Measurements from ENCODE around the gene SNRPF.

Gene SNRPF

DNA sequence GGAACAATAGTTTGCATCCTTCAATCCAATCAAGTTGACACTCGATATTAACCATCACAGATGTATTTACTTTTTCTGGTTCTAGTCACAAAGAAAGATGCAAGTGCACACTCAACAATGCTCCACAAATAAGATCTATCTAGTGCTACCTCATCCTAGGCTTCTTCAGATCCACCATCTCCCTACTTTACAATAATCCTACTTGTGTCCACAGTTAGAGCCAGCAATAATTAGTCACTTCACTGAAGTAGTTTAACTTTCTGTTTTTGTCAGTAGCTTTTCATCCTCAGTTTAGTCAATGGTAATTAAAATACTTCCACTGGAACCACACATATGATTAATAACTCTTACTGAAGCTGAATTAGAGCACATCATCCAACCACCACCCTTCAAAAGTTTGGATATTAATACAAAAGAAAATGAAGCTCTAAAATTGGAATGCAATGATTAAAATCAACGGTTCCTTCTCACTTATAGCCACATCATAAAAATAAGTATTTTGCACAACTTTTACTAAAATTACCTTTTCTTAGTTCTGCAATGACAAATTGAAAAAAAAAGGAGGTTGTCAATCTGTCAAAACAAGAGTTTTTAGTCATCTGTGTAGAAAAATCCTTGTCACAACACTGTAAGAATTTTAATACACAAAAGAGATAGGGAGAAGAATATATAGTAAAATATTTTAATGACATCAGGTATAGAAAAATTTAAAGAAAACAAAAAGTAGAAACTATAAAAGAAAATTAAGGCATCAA lies 28.2 kb upstream of the SNRPF start:
- TF ChIP-seq, protein P1, sequence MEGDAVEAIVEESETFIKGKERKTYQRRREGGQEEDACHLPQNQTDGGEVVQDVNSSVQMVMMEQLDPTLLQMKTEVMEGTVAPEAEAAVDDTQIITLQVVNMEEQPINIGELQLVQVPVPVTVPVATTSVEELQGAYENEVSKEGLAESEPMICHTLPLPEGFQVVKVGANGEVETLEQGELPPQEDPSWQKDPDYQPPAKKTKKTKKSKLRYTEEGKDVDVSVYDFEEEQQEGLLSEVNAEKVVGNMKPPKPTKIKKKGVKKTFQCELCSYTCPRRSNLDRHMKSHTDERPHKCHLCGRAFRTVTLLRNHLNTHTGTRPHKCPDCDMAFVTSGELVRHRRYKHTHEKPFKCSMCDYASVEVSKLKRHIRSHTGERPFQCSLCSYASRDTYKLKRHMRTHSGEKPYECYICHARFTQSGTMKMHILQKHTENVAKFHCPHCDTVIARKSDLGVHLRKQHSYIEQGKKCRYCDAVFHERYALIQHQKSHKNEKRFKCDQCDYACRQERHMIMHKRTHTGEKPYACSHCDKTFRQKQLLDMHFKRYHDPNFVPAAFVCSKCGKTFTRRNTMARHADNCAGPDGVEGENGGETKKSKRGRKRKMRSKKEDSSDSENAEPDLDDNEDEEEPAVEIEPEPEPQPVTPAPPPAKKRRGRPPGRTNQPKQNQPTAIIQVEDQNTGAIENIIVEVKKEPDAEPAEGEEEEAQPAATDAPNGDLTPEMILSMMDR (IDR thresholded peaks at IDR 0.05; ENCODE audit: insufficient read depth, low read length, poor library complexity, severe bottlenecking) = no peak
- no peak for TF ChIP-seq EZH2phosphoT487 (conservative IDR thresholded peaks at IDR 0.05; ENCODE audit: low read length)
- no peaks in the 10 kb centered on the region for H3K27me3 ChIP-seq (ENCODE audit: low read length)
- no peaks in the 10 kb centered on the region for H3K79me2 ChIP-seq (ENCODE audit: insufficient read depth, low read length)
- H3F3A ChIP-seq (ENCODE audit: insufficient read depth) = no peaks in the 10 kb centered on the region
- H3K9me2 ChIP-seq (replicated peaks; ENCODE audit: insufficient read depth, low read length) = no peaks in the 10 kb centered on the region
- no peak overlapping the region for H3K27ac ChIP-seq (ENCODE audit: low read depth, low read length)
- no peak overlapping the region for H3K9ac ChIP-seq (ENCODE audit: low read length)
- no peak overlapping the region for H3K4me3 ChIP-seq (ENCODE audit: insufficient read depth, low read length, poor library complexity, severe bottlenecking)
- H3K9me3 ChIP-seq (ENCODE audit: insufficient read depth, low read length) = no peaks in the 10 kb centered on the region
- no peak overlapping the region for H2AFZ ChIP-seq (ENCODE audit: low read depth, low read length, severe bottlenecking)
- H4K20me1 ChIP-seq (ENCODE audit: low read depth, low read length) = no peaks in the 10 kb centered on the region
- no peaks in the 10 kb centered on the region for H3K36me3 ChIP-seq (ENCODE audit: low read length)
- H3K4me2 ChIP-seq (ENCODE audit: low read depth, low read length, poor library complexity, severe bottlenecking) = no peak overlapping the region

DNA sequence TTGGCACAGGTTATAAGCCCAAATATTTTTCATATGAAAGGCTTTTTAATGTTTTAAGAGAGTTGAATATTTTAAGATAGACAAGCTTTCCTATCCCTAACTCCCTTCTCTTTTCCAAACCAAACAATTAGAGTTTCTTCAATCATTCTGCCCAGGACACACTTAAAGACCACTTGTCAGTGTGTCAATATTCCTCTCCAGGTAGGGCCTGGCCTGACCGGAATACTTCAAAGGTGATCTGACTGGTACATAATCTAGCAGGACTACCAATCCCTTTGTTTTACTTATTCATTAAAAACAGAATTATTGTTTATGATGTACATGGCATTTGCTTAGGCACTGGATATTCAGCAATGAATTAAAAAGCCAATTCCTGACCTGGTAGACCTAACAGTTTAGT lies 24.2 kb upstream of the SNRPF start:
- H3K4me3 ChIP-seq (ENCODE audit: insufficient read depth, low read length, poor library complexity, severe bottlenecking) = no peak overlapping the region
- H3K27me3 ChIP-seq (ENCODE audit: low read length) = no peaks in the 10 kb centered on the region
- H3K9me3 ChIP-seq (ENCODE audit: insufficient read depth, low read length) = no peaks in the 10 kb centered on the region
- H2AFZ ChIP-seq (ENCODE audit: low read depth, low read length, severe bottlenecking) = no peak overlapping the region
- no peaks in the 10 kb centered on the region for H3K79me2 ChIP-seq (ENCODE audit: insufficient read depth, low read length)
- H3K4me2 ChIP-seq (ENCODE audit: low read depth, low read length, poor library complexity, severe bottlenecking) = no peak overlapping the region
- H3K27ac ChIP-seq (ENCODE audit: low read depth, low read length) = no peak overlapping the region
- TF ChIP-seq, protein P1 (IDR thresholded peaks at IDR 0.05; ENCODE audit: insufficient read depth, low read length, poor library complexity, severe bottlenecking) = no peak
- TF ChIP-seq EZH2phosphoT487 (conservative IDR thresholded peaks at IDR 0.05; ENCODE audit: low read length) = no peak
- no peak overlapping the region for H3K9ac ChIP-seq (ENCODE audit: low read length)
- H3F3A ChIP-seq (ENCODE audit: insufficient read depth) = no peaks in the 10 kb centered on the region
- no peaks in the 10 kb centered on the region for H3K9me2 ChIP-seq (replicated peaks; ENCODE audit: insufficient read depth, low read length)
- no peaks in the 10 kb centered on the region for H4K20me1 ChIP-seq (ENCODE audit: low read depth, low read length)
- H3K36me3 ChIP-seq (ENCODE audit: low read length) = no peaks in the 10 kb centered on the region

DNA sequence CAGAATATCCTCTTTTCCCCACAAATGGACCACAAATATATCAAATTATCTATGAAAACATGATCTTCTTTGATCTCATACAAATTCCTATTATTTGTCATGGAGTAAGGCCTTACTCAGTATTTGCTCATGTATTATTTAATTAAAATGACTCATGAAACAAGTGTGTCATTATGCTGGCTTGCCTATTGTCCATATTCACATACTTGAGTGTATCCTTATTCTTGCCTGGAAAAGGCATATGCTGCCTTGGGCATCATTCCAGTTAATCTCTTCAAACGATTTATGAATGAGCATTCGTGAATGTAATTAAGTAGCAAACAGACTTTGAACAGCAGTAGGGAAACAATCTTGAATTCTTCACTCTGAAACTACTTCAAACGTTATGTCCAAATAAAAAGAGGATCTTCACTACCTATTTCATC lies 22.6 kb upstream of the SNRPF start:
- no peak overlapping the region for H3K4me3 ChIP-seq (ENCODE audit: insufficient read depth, low read length, poor library complexity, severe bottlenecking)
- no peak overlapping the region for H2AFZ ChIP-seq (ENCODE audit: low read depth, low read length, severe bottlenecking)
- no peaks in the 10 kb centered on the region for H4K20me1 ChIP-seq (ENCODE audit: low read depth, low read length)
- no peaks in the 10 kb centered on the region for H3K9me2 ChIP-seq (replicated peaks; ENCODE audit: insufficient read depth, low read length)
- no peaks in the 10 kb centered on the region for H3K79me2 ChIP-seq (ENCODE audit: insufficient read depth, low read length)
- no peak overlapping the region for H3K9ac ChIP-seq (ENCODE audit: low read length)
- H3K36me3 ChIP-seq (ENCODE audit: low read length) = no peaks in the 10 kb centered on the region
- no peaks in the 10 kb centered on the region for H3K9me3 ChIP-seq (ENCODE audit: insufficient read depth, low read length)
- no peaks in the 10 kb centered on the region for H3K27me3 ChIP-seq (ENCODE audit: low read length)
- H3K27ac ChIP-seq (ENCODE audit: low read depth, low read length) = no peak overlapping the region
- TF ChIP-seq EZH2phosphoT487 (conservative IDR thresholded peaks at IDR 0.05; ENCODE audit: low read length) = no peak
- TF ChIP-seq, protein P1 (IDR thresholded peaks at IDR 0.05; ENCODE audit: insufficient read depth, low read length, poor library complexity, severe bottlenecking) = no peak
- no peaks in the 10 kb centered on the region for H3F3A ChIP-seq (ENCODE audit: insufficient read depth)
- H3K4me2 ChIP-seq (ENCODE audit: low read depth, low read length, poor library complexity, severe bottlenecking) = no peak overlapping the region
